Upper lobe of right lung (tissue), 1 donor: ENCODE data around the gene RIT2. TPM values are rescaled to one million over a fixed set of nuclear protein-coding genes. Genes with fewer than 3 reads are reported as not detected.

Source experiments
- ATAC-seq: fragments of 200-7000 bp; cut with Tn5 transposase; one replicate; pipeline ENCODE4 v1.9.1; 2020; ENCODE audit warnings: mild to moderate bottlenecking, moderate library complexity
- DNase-seq: peaks from one replicate; pipeline ENCODE4 v3.0.0-alpha.2; 2020
- H3K27ac ChIP-seq: fragments of 200-600 bp; one replicate; pipeline ENCODE4 v1.8.0; 2022
- H3K27me3 ChIP-seq: fragments of 200-600 bp; one replicate; pipeline ENCODE4 v1.8.0; 2022; ENCODE audit warnings: mild to moderate bottlenecking
- H3K36me3 ChIP-seq: fragments of 200-600 bp; one replicate; pipeline ENCODE4 v1.8.0; 2022
- H3K4me1 ChIP-seq: fragments of 200-600 bp; one replicate; pipeline ENCODE4 v1.8.0; 2022
- H3K4me3 ChIP-seq: fragments of 200-600 bp; one replicate; pipeline ENCODE4 v1.8.0; 2022; ENCODE audit warnings: mild to moderate bottlenecking
- H3K9me3 ChIP-seq: fragments of 200-600 bp; one replicate; pipeline ENCODE4 v1.8.0; 2022
- intact Hi-C: fragments of 100-400 bp; cut with DNase I; formaldehyde crosslinking; loops from one replicate; pipeline ENCODE4 v1.11.0; 2022
- total RNA-seq: library from RNA; stranded (reverse); fragmentation: NEBNext Ultra II Directional; extraction: Animal tissue kit (Norgen Biotek cat#: 25700); gene quantifications from one replicate; pipeline ENCODE4 v1.2.1, GENCODE V29; 2021
- TF ChIP-seq, protein P1 (sequence below): fragments of 200-600 bp; IDR thresholded peaks from one replicate; pipeline ENCODE4 v1.8.0; 2022; ENCODE audit warnings: antibody characterized with exemption
- donor health status: DM: no; HTN: yes; CAD: no; lungs with severe emphysema.

RIT2 gene
- total RNA-seq, 1 donor from 2014 or later = not detected

DNA sequence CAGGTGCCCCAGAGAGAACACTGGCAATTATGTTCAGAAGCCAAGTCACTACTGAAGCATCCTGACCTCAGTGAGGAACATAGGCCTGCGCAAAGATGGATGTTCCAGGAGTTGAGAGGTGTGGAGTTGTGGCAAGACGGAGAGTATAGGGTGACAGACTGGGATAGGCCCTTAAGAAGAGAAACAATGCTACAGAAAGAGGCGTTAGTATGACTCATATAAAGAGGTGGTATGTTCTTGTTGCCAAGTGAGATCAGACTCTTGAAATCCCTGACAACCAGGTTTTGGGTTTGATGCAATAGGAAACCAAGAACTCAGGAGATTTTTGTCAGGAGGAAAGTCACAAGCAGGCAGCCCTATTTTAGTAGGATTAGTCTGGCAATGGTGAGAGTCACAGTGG lies 185.6 kb downstream of the RIT2 start:
- TF ChIP-seq, protein P1, sequence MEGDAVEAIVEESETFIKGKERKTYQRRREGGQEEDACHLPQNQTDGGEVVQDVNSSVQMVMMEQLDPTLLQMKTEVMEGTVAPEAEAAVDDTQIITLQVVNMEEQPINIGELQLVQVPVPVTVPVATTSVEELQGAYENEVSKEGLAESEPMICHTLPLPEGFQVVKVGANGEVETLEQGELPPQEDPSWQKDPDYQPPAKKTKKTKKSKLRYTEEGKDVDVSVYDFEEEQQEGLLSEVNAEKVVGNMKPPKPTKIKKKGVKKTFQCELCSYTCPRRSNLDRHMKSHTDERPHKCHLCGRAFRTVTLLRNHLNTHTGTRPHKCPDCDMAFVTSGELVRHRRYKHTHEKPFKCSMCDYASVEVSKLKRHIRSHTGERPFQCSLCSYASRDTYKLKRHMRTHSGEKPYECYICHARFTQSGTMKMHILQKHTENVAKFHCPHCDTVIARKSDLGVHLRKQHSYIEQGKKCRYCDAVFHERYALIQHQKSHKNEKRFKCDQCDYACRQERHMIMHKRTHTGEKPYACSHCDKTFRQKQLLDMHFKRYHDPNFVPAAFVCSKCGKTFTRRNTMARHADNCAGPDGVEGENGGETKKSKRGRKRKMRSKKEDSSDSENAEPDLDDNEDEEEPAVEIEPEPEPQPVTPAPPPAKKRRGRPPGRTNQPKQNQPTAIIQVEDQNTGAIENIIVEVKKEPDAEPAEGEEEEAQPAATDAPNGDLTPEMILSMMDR = no peak
- DNase-seq = no peak
- Histone ChIP-seq H3K4me3 (no peak overlapping the region), H3K4me1 (peaks cover 7% of the 10 kb centered on the region), H3K27me3 (no peaks in the 10 kb centered on the region), H3K9me3 (no peaks in the 10 kb centered on the region), H3K36me3 (no peaks in the 10 kb centered on the region), H3K27ac (no peak overlapping the region)
- ATAC-seq = no peak
- intact Hi-C loops = no loop called here

- intact Hi-C loops = no loop called here
- Histone ChIP-seq H3K9me3 (no peaks in the 10 kb centered on the region), H3K27ac (no peak overlapping the region), H3K27me3 (no peaks in the 10 kb centered on the region), H3K36me3 (no peaks in the 10 kb centered on the region), H3K4me3 (no peak overlapping the region), H3K4me1 (peaks cover 7% of the 10 kb centered on the region)
- no peak for DNase-seq
- TF ChIP-seq, protein P1 = no peak
- ATAC-seq = no peak
These were observed 186.3 kb downstream of the RIT2 start for GRCh38 chr18:42929181-42929580.

GRCh38 chr18:42925036-42925435 lies 190.4 kb downstream of the RIT2 start:
- DNase-seq (no peak), ATAC-seq (no peak)
- intact Hi-C loops = no loop called here
- TF ChIP-seq, protein P1 = no peak
- Histone ChIP-seq H3K36me3 (no peaks in the 10 kb centered on the region), H3K27ac (no peak overlapping the region), H3K9me3 (no peaks in the 10 kb centered on the region), H3K4me1 (no peaks in the 10 kb centered on the region), H3K4me3 (no peak overlapping the region), H3K27me3 (no peaks in the 10 kb centered on the region)

GRCh38 chr18:42922363-42922762 lies 193.1 kb downstream of the RIT2 start:
- Histone ChIP-seq H3K9me3 (no peaks in the 10 kb centered on the region), H3K4me3 (no peak overlapping the region), H3K27me3 (no peaks in the 10 kb centered on the region), H3K27ac (no peak overlapping the region), H3K4me1 (no peaks in the 10 kb centered on the region), H3K36me3 (no peaks in the 10 kb centered on the region)
- TF ChIP-seq, protein P1 = no peak
- no peak for DNase-seq
- intact Hi-C loops = no loop called here
- ATAC-seq = no peak

- Histone ChIP-seq H3K36me3 (no peaks in the 10 kb centered on the region), H3K27ac (no peak overlapping the region), H3K27me3 (no peaks in the 10 kb centered on the region), H3K4me3 (no peak overlapping the region), H3K9me3 (no peaks in the 10 kb centered on the region), H3K4me1 (no peaks in the 10 kb centered on the region)
- intact Hi-C loops = no loop called here
- TF ChIP-seq, protein P1 = no peak
- DNase-seq = no peak
- ATAC-seq = no peak
These were observed 194.2 kb downstream of the RIT2 start for GRCh38 chr18:42921226-42921737.

DNA sequence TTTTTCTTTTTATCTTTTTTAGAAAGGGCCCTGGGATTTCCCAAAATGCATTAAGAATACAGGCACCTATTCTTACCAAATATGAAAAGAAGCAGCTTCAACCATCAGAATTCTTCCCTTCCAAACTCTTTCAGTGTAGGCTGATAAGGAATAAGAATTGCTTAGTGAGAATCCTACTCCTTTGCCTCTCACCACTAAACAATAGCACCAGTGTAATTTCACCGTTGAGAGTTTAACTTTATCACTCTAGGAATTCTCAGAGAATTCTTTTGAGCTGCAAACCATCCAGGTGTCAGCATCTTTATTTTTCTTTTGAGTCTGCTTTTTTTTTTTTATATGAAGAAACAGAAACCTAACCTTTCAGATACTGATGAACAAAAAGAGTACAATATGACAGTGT lies 194.9 kb downstream of the RIT2 start:
- intact Hi-C loops = no loop called here
- H3K27me3 ChIP-seq = no peaks in the 10 kb centered on the region
- TF ChIP-seq, protein P1 = no peak
- H3K36me3 ChIP-seq = no peaks in the 10 kb centered on the region
- H3K27ac ChIP-seq = no peak overlapping the region
- no peak overlapping the region for H3K4me3 ChIP-seq
- no peaks in the 10 kb centered on the region for H3K4me1 ChIP-seq
- H3K9me3 ChIP-seq = no peaks in the 10 kb centered on the region
- ATAC-seq = no peak
- DNase-seq = no peak
